GM23338 (cell line): ENCODE measurements around the gene NUMB. TPM values are rescaled to one million over a fixed set of nuclear protein-coding genes. Genes with fewer than 3 reads are reported as not detected.
A peak's percentile ranks its signal among the peaks of the same experiment; 100 is the strongest.

Experiments used
- ATAC-seq: fragments of 200-7000 bp; cut with Tn5 transposase; 3 replicates; pipeline ENCODE4 v1.9.1; 2020
- DNase-seq: peaks from one replicate; pipeline ENCODE4 v3.0.0-alpha.2; 2015; ENCODE audit warnings: low spot score
- H2AFZ ChIP-seq: fragments of 200-600 bp; sonication (generic); 2 replicates; pipeline ENCODE4 v1.8.0; 2016; ENCODE audit warnings: antibody characterized with exemption, mild to moderate bottlenecking, moderate library complexity
- H3F3A ChIP-seq: fragments of 200-600 bp; sonication (generic); replicated peaks from 2 replicates; pipeline ENCODE4 v1.8.0; 2017; ENCODE audit warnings: antibody characterized with exemption, mixed run types, low read depth
- H3K27ac ChIP-seq: fragments of 200-600 bp; sonication (generic); 2 replicates; pipeline ENCODE4 v1.6.1; 2016; ENCODE audit warnings: low read depth
- H3K27me3 ChIP-seq: fragments of 200-600 bp; sonication (generic); 2 replicates; pipeline ENCODE4 v1.8.0; 2016; ENCODE audit warnings: mild to moderate bottlenecking, mixed run types, moderate library complexity; ENCODE audit not compliant: insufficient read depth
- H3K36me3 ChIP-seq: fragments of 200-600 bp; sonication (generic); 2 replicates; pipeline ENCODE4 v1.8.0; 2016; ENCODE audit warnings: mild to moderate bottlenecking; ENCODE audit not compliant: insufficient read depth
- H3K4me1 ChIP-seq: fragments of 200-600 bp; sonication (generic); 2 replicates; pipeline ENCODE4 v1.8.0; 2016; ENCODE audit warnings: mild to moderate bottlenecking, moderate library complexity; ENCODE audit not compliant: insufficient read depth
- H3K4me2 ChIP-seq: fragments of 200-600 bp; sonication (generic); 2 replicates; pipeline ENCODE4 v1.7.1; 2017; ENCODE audit warnings: mixed run types
- H3K4me3 ChIP-seq: fragments of 200-600 bp; sonication (generic); 2 replicates; pipeline ENCODE4 v1.6.1; 2016; ENCODE audit warnings: mixed run types
- H3K79me2 ChIP-seq: fragments of 200-600 bp; sonication (generic); replicated peaks from 2 replicates; pipeline ENCODE4 v1.8.0; 2017; ENCODE audit warnings: mild to moderate bottlenecking; ENCODE audit not compliant: insufficient read depth
- H3K9me2 ChIP-seq: fragments of 200-600 bp; sonication (generic); 2 replicates; pipeline ENCODE4 v1.8.0; 2017; ENCODE audit not compliant: insufficient read depth
- H4K20me1 ChIP-seq: fragments of 200-600 bp; sonication (generic); replicated peaks from 2 replicates; pipeline ENCODE4 v1.8.0; 2017; ENCODE audit warnings: mild to moderate bottlenecking; ENCODE audit not compliant: insufficient read depth
- H3K27ac Mint-ChIP-seq: 2 replicates; pipeline ENCODE4 v1.8.0; 2020; ENCODE audit warnings: inconsistent platforms, mild to moderate bottlenecking, moderate library complexity, mixed read lengths
- H3K27me3 Mint-ChIP-seq: 3 replicates; pipeline ENCODE4 v1.8.0; 2022; ENCODE audit warnings: low read depth, mild to moderate bottlenecking, moderate library complexity, mixed read lengths, inconsistent platforms; ENCODE audit not compliant: insufficient read depth, poor library complexity
- H3K36me3 Mint-ChIP-seq: 3 replicates; pipeline ENCODE4 v1.8.0; 2021; ENCODE audit warnings: low read depth, mild to moderate bottlenecking, inconsistent platforms, moderate library complexity, mixed read lengths
- H3K4me1 Mint-ChIP-seq: 3 replicates; pipeline ENCODE4 v1.8.0; 2020; ENCODE audit warnings: mild to moderate bottlenecking, inconsistent platforms, mixed read lengths
- H3K4me3 Mint-ChIP-seq: 3 replicates; pipeline ENCODE4 v1.8.0; 2021; ENCODE audit warnings: moderate library complexity, mild to moderate bottlenecking, inconsistent platforms, mixed read lengths
- H3K9me3 Mint-ChIP-seq: 3 replicates; pipeline ENCODE4 v1.8.0; 2020; ENCODE audit warnings: moderate library complexity, mild to moderate bottlenecking, inconsistent platforms, mixed read lengths
- CTCF ChIP-seq, 2 experiments: fragments of 200-600 bp in 1 of 2; sonication (generic) in 1 of 2; conservative IDR thresholded peaks; 2 replicates each; pipeline versions ENCODE4 v1.5.1 to v1.6.1; 2016 to 2017; ENCODE audit warnings: antibody characterized with exemption in 2 of 2, low read depth in 2 of 2, mild to moderate bottlenecking in 2 of 2, moderate library complexity in 1 of 2
- EZH2 ChIP-seq: fragments of 200-600 bp; sonication (generic); IDR thresholded peaks from one replicate; pipeline ENCODE4 v1.8.0; 2017; ENCODE audit warnings: antibody characterized with exemption, mild to moderate bottlenecking, low read depth; ENCODE audit not compliant: unreplicated experiment
- EZH2phosphoT487 ChIP-seq: fragments of 200-600 bp; sonication (generic); IDR thresholded peaks from one replicate; pipeline ENCODE4 v1.8.1; 2018; ENCODE audit warnings: antibody characterized with exemption; ENCODE audit not compliant: unreplicated experiment
- JUNB ChIP-seq: IDR thresholded peaks from one replicate; pipeline ENCODE4 v1.6.1; 2016; ENCODE audit warnings: antibody characterized with exemption; ENCODE audit not compliant: unreplicated experiment
- REST ChIP-seq: IDR thresholded peaks from one replicate; pipeline ENCODE4 v1.6.1; 2018; ENCODE audit warnings: antibody characterized with exemption; ENCODE audit not compliant: unreplicated experiment
- ZNF331 ChIP-seq: fragments of 250-450 bp; sonication (Bioruptor Pico); IDR thresholded peaks from 2 replicates; pipeline ENCODE4 v1.5.0; 2020; ENCODE audit warnings: low read depth, mild to moderate bottlenecking, moderate library complexity
- polyA plus RNA-seq: library from polyadenylated mRNA; unstranded; fragments of >200 nt; fragmentation: Nextera tagmentation; extraction: Ambion mirVana; gene quantifications from 2 replicates; pipeline ENCODE4 v1.2.1, GENCODE V29; 2016
- total RNA-seq: library from RNA; depleted of rRNA; stranded (reverse); fragments of >200 nt; shearing (Covaris generic); gene quantifications from 2 replicates; pipeline ENCODE4 v1.2.3, GENCODE V29; 2014
- TF ChIP-seq, protein P1 (sequence below): fragments of 250-450 bp; sonication (Bioruptor Pico); IDR thresholded peaks from 2 replicates; pipeline ENCODE4 v1.5.0; 2020; ENCODE audit warnings: mild to moderate bottlenecking, moderate library complexity

Gene NUMB
- total and polyA plus RNA-seq, 2 experiments from 2014 or later: 32.1 to 36.7 TPM

DNA sequence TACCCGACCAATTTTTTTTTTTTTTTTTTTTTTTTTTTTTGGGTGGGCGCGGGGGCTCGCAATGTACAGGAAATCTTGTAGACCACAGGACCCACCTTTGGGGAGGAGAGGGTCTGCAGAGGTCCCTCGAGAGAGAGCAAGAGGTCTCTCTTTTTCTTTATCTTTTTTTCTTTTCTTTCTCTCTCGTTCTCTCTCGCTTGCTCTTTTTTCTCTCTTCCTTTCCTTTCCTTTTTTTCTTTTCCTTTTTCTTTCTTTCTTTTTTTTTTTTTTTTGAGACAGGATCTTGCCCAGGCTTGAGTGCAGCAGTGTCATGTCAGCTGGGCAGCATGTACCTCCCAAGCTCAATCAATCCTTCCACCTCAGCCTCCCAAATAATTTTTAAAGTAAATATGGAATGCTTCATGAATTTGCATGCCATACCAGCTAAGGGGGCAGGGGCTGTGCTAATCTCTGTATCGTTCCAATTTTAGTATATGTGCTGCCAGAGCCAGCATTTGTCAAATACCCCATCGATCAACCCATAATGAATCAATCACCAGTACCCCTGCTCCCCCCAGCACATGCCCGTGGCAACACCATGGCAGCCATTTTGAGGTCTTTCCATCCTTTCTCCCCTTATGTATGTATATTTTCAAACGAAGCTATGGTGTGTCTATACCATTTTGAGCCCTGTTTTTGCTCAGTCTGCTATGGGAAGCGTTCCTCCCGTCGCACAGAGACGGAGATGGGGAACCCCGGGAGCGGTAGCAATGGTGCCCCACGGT is 211.8 kb downstream of the NUMB start:
- peak overlapping the region; percentile 88 for H3K4me2 ChIP-seq
- H3K79me2 ChIP-seq: 0 out of 2 replicates have a peak, but pooled peaks cover 3% of the 10 kb centered on the region
- ATAC-seq: no peak
- Mint-ChIP-seq H3K4me3 (peak overlapping the region; percentile 53), H3K36me3 (peaks cover 13% of the 10 kb centered on the region), H3K4me1 (peaks cover 4% of the 10 kb centered on the region; the same call in 2 of the 3 replicates), H3K9me3 (no peaks in the 10 kb centered on the region), H3K27ac (no peak overlapping the region), H3K27me3 (peaks cover 6% of the 10 kb centered on the region)
- H3K4me3 ChIP-seq: peak overlapping the region; percentile 90
- H3K9me2 ChIP-seq: no peaks in the 10 kb centered on the region
- H2AFZ ChIP-seq: peak overlapping the region; percentile 98; the same call in 1 of the 2 replicates
- no peak for DNase-seq
- TF ChIP-seq JUNB (no peak), EZH2 (no peak), REST (no peak), EZH2phosphoT487 (no peak), ZNF331 (CRISPR knock-in tag) (no peak), CTCF (conservative IDR thresholded peaks at IDR 0.05; ENCODE audit: low read depth in 2 of 2) (no peak)
- TF ChIP-seq, protein P1, sequence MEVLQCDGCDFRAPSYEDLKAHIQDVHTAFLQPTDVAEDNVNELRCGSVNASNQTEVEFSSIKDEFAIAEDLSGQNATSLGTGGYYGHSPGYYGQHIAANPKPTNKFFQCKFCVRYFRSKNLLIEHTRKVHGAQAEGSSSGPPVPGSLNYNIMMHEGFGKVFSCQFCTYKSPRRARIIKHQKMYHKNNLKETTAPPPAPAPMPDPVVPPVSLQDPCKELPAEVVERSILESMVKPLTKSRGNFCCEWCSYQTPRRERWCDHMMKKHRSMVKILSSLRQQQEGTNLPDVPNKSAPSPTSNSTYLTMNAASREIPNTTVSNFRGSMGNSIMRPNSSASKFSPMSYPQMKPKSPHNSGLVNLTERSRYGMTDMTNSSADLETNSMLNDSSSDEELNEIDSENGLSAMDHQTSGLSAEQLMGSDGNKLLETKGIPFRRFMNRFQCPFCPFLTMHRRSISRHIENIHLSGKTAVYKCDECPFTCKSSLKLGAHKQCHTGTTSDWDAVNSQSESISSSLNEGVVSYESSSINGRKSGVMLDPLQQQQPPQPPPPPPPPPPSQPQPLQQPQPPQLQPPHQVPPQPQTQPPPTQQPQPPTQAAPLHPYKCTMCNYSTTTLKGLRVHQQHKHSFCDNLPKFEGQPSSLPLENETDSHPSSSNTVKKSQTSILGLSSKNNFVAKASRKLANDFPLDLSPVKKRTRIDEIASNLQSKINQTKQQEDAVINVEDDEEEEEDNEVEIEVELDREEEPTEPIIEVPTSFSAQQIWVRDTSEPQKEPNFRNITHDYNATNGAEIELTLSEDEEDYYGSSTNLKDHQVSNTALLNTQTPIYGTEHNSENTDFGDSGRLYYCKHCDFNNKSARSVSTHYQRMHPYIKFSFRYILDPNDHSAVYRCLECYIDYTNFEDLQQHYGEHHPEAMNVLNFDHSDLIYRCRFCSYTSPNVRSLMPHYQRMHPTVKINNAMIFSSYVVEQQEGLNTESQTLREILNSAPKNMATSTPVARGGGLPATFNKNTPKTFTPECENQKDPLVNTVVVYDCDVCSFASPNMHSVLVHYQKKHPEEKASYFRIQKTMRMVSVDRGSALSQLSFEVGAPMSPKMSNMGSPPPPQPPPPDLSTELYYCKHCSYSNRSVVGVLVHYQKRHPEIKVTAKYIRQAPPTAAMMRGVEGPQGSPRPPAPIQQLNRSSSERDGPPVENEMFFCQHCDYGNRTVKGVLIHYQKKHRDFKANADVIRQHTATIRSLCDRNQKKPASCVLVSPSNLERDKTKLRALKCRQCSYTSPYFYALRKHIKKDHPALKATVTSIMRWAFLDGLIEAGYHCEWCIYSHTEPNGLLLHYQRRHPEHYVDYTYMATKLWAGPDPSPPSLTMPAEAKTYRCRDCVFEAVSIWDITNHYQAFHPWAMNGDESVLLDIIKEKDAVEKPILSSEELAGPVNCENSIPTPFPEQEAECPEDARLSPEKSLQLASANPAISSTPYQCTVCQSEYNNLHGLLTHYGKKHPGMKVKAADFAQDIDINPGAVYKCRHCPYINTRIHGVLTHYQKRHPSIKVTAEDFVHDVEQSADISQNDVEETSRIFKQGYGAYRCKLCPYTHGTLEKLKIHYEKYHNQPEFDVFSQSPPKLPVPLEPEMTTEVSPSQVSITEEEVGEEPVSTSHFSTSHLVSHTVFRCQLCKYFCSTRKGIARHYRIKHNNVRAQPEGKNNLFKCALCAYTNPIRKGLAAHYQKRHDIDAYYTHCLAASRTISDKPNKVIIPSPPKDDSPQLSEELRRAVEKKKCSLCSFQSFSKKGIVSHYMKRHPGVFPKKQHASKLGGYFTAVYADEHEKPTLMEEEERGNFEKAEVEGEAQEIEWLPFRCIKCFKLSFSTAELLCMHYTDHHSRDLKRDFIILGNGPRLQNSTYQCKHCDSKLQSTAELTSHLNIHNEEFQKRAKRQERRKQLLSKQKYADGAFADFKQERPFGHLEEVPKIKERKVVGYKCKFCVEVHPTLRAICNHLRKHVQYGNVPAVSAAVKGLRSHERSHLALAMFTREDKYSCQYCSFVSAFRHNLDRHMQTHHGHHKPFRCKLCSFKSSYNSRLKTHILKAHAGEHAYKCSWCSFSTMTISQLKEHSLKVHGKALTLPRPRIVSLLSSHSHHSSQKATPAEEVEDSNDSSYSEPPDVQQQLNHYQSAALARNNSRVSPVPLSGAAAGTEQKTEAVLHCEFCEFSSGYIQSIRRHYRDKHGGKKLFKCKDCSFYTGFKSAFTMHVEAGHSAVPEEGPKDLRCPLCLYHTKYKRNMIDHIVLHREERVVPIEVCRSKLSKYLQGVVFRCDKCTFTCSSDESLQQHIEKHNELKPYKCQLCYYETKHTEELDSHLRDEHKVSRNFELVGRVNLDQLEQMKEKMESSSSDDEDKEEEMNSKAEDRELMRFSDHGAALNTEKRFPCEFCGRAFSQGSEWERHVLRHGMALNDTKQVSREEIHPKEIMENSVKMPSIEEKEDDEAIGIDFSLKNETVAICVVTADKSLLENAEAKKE (CRISPR knock-in tag): no peak
- no peak overlapping the region for H3K27ac ChIP-seq
- H3F3A ChIP-seq: 0 out of 2 replicates have a peak, but pooled peaks cover 3% of the 10 kb centered on the region
- no peaks in the 10 kb centered on the region for H3K36me3 ChIP-seq
- peaks cover 12% of the 10 kb centered on the region for H3K4me1 ChIP-seq
- no peaks in the 10 kb centered on the region; the same call in 1 of the 2 replicates for H4K20me1 ChIP-seq
- 0 out of 2 replicates have a peak, but pooled peaks cover 6% of the 10 kb centered on the region for H3K27me3 ChIP-seq
